Natural killer cell (primary cell): ENCODE data around the gene ERN2. TPM values are rescaled to one million over a fixed set of nuclear protein-coding genes. Genes with fewer than 3 reads are reported as not detected.
"Not testable (repeated sequence)": the region's sequence is repeated elsewhere in the genome, so short reads cannot be mapped to it uniquely, and the experiment has no call there.

Source experiments
- ATAC-seq, 3 donors: fragments of 150-1000 bp in 2 of 3; fragments of 200-7000 bp in 1 of 3; cut with Tn5 transposase; 1 replicate in 1 of 3; 2 replicates in 2 of 3; pipeline ENCODE4 v1.10.0; 2021; ENCODE audit warnings: mild to moderate bottlenecking in 2 of 3, moderate library complexity in 2 of 3
- DNase-seq, 2 donors: peaks; one replicate each; pipeline versions ENCODE4 v3.0.0 to v3.0.0-alpha.2; 2013 to 2021; ENCODE audit warnings: mixed read lengths in 1 of 2
- H3K27ac ChIP-seq: one replicate; pipeline ENCODE4 v1.5.1; 2013; ENCODE audit warnings: mild to moderate bottlenecking, low read length
- H3K27me3 ChIP-seq: one replicate; pipeline ENCODE4 v1.6.1; 2013; ENCODE audit warnings: low read length; ENCODE audit not compliant: control insufficient read depth, insufficient read depth
- H3K36me3 ChIP-seq: one replicate; pipeline ENCODE4 v1.6.1; 2013; ENCODE audit warnings: low read length; ENCODE audit not compliant: control insufficient read depth, insufficient read depth
- H3K4me1 ChIP-seq: one replicate; pipeline ENCODE4 v1.6.1; 2013; ENCODE audit warnings: low read length; ENCODE audit not compliant: control insufficient read depth, insufficient read depth
- H3K4me3 ChIP-seq: one replicate; pipeline ENCODE4 v1.5.1; 2013; ENCODE audit warnings: low read length
- H3K9me3 ChIP-seq: one replicate; pipeline ENCODE4 v1.6.1; 2013; ENCODE audit warnings: low read length; ENCODE audit not compliant: control insufficient read depth, insufficient read depth
- H3K27ac Mint-ChIP-seq, 2 donors: one replicate each; pipeline ENCODE4 v1.8.0; 2022; ENCODE audit warnings: mild to moderate bottlenecking in 2 of 2, mixed read lengths in 2 of 2, moderate library complexity in 1 of 2
- H3K27me3 Mint-ChIP-seq, 2 donors: one replicate each; pipeline ENCODE4 v1.8.0; 2022; ENCODE audit warnings: low read depth in 2 of 2, mixed read lengths in 2 of 2
- H3K36me3 Mint-ChIP-seq: one replicate; pipeline ENCODE4 v1.8.0; 2022; ENCODE audit warnings: mixed read lengths
- H3K4me1 Mint-ChIP-seq, 2 donors: one replicate each; pipeline ENCODE4 v1.8.0; 2022; ENCODE audit warnings: mixed read lengths in 2 of 2
- H3K4me3 Mint-ChIP-seq: one replicate; pipeline ENCODE4 v1.8.0; 2022; ENCODE audit warnings: mild to moderate bottlenecking, moderate library complexity, mixed read lengths
- H3K9me3 Mint-ChIP-seq, 2 donors: one replicate each; pipeline ENCODE4 v1.8.0; 2022; ENCODE audit warnings: mixed read lengths in 2 of 2
- WGBS: methylation state at CpG from one replicate; pipeline ENCODE4 v1.1.7; 2013; ENCODE audit warnings: missing lambda C conversion rate; ENCODE audit not compliant: insufficient coverage; 5-methylcytosine and 5-hydroxymethylcytosine counted together
- intact Hi-C: fragments of 100-400 bp; cut with micrococcal nuclease; formaldehyde crosslinking; loops from one replicate; pipeline ENCODE4 v1.14.2; 2022
- total RNA-seq, 4 donors: library from RNA; stranded (reverse); fragments of 120-200 nt in 1 of 4; gene quantifications; one replicate each; pipeline versions ENCODE4 v1.2.3 to v1.2.4, GENCODE V29; 2013 to 2022
- TF ChIP-seq, protein P1 (sequence below): fragments of 200-600 bp; IDR thresholded peaks from one replicate; pipeline ENCODE4 v1.8.0; 2022; ENCODE audit warnings: antibody characterized with exemption

The ERN2 gene
- total RNA-seq, 3 donors from 2014 or later (not counting 1 experiment from before 2014, with no cell fraction given) = not detected

DNA sequence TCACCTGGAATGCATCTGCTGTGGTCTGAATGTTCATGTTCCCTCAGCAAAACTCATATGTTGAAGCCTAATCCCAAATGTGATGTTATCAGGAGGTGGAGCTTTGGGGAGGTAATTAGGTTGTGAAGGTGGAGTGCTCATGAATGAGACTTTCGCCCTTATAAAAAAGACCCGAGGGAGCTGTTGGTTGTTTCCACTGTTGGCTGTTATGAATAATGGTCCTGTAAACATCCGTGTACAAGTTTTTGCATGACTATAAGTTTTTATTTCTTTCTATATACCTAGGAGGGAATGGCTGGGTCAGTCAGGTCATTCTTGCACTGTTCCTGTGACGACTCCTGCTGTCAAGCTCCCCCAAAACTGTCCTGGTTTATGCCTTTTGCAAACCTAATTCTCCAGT, 32.2 kb upstream of the ERN2 start:
- DNase-seq = no peak
- Histone ChIP-seq H3K36me3 (no peaks in the 10 kb centered on the region), H3K27ac (no peak overlapping the region), H3K4me3 (no peak overlapping the region), H3K27me3 (no peaks in the 10 kb centered on the region), H3K9me3 (no peaks in the 10 kb centered on the region), H3K4me1 (no peaks in the 10 kb centered on the region)
- intact Hi-C loops = no loop called here
- WGBS = 80% methylated on average over 3 of the region's 4 CpGs
- Mint-ChIP-seq H3K4me3 (no peak overlapping the region), H3K9me3 (peaks cover 0 to 3% of the 10 kb centered on the region in 2 donors), H3K27me3 (peaks cover 28 to 55% of the 10 kb centered on the region in 2 donors), H3K27ac (no peak overlapping the region), H3K36me3 (no peaks in the 10 kb centered on the region), H3K4me1 (no peaks in the 10 kb centered on the region)
- TF ChIP-seq, protein P1, sequence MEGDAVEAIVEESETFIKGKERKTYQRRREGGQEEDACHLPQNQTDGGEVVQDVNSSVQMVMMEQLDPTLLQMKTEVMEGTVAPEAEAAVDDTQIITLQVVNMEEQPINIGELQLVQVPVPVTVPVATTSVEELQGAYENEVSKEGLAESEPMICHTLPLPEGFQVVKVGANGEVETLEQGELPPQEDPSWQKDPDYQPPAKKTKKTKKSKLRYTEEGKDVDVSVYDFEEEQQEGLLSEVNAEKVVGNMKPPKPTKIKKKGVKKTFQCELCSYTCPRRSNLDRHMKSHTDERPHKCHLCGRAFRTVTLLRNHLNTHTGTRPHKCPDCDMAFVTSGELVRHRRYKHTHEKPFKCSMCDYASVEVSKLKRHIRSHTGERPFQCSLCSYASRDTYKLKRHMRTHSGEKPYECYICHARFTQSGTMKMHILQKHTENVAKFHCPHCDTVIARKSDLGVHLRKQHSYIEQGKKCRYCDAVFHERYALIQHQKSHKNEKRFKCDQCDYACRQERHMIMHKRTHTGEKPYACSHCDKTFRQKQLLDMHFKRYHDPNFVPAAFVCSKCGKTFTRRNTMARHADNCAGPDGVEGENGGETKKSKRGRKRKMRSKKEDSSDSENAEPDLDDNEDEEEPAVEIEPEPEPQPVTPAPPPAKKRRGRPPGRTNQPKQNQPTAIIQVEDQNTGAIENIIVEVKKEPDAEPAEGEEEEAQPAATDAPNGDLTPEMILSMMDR = no peak
- ATAC-seq = no peak

DNA sequence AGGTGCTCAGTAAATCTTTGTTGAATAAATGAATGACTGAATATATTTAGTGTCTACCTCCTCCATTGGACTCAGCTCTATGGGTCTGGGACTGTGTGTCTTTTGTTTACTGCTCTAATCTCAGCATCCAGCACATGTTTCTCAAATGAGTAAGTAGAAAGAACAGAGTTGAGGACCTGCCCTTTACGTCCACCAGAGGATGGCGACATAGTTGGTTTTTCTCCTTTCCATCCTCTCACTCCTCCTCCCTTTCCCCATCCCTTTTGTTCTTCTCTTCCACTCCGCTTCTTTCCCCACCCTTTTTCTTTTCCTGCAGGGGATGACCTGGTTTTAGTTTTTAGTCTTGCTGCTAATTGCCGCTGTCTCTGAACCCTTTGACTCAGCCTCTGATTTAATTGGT, 29.7 kb upstream of the ERN2 start:
- H3K9me3 Mint-ChIP-seq = peaks cover 0 to 3% of the 10 kb centered on the region in 2 donors
- no peaks in the 10 kb centered on the region for H3K9me3 ChIP-seq
- no peaks in the 10 kb centered on the region for H3K4me1 ChIP-seq
- intact Hi-C loops = no loop called here
- H3K36me3 Mint-ChIP-seq = no peaks in the 10 kb centered on the region
- TF ChIP-seq, protein P1 = no peak
- WGBS = 66% methylated on average over 4 of the region's 4 CpGs
- DNase-seq (no peak), ATAC-seq (no peak)
- no peaks in the 10 kb centered on the region for H3K36me3 ChIP-seq
- peaks cover 35 to 48% of the 10 kb centered on the region in 2 donors for H3K27me3 Mint-ChIP-seq
- no peak overlapping the region for H3K4me3 ChIP-seq
- H3K4me3 Mint-ChIP-seq = no peak overlapping the region
- no peak overlapping the region for H3K27ac Mint-ChIP-seq
- no peak overlapping the region for H3K27ac ChIP-seq
- no peaks in the 10 kb centered on the region for H3K27me3 ChIP-seq
- no peaks in the 10 kb centered on the region for H3K4me1 Mint-ChIP-seq

GRCh38 chr16:23741675-23742303, 28.8 kb upstream of the ERN2 start:
- Mint-ChIP-seq H3K27me3 (peaks cover 31 to 41% of the 10 kb centered on the region in 2 donors), H3K36me3 (no peaks in the 10 kb centered on the region), H3K4me1 (no peaks in the 10 kb centered on the region), H3K9me3 (peaks cover 0 to 3% of the 10 kb centered on the region in 2 donors), H3K4me3 (no peak overlapping the region), H3K27ac (no peak overlapping the region)
- TF ChIP-seq, protein P1 = no peak
- DNase-seq (no peak), ATAC-seq (no peak)
- intact Hi-C loops = no loop called here
- WGBS = 81% methylated on average over 2 of the region's 2 CpGs
- H3K4me1 ChIP-seq = no peaks in the 10 kb centered on the region
- H3K36me3 ChIP-seq = no peaks in the 10 kb centered on the region
- H3K4me3 ChIP-seq = no peak overlapping the region
- no peaks in the 10 kb centered on the region for H3K9me3 ChIP-seq
- H3K27me3 ChIP-seq = no peaks in the 10 kb centered on the region
- H3K27ac ChIP-seq = no peak overlapping the region

DNA sequence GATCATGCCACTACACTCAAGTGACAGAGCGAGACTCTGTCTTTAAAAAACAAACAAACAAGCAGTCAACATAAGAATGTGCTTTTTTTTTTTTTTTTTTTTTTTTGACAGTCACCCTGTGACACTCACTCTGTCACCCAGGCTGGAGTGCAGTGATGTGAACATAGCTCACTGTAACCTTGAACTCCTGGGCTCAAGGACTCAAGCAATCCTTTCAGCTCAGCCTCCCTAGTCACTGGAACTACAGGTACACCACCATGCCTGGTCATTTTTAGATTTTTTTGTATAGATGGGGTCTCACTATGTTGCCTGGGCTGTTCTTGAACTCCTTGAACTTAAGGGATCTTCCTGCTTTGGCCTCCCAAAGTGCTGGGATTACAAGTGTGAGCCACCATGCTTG, 26.5 kb upstream of the ERN2 start:
- TF ChIP-seq, protein P1 = no peak
- Histone ChIP-seq H3K4me3 (no peak overlapping the region), H3K36me3 (no peaks in the 10 kb centered on the region), H3K27me3 (no peaks in the 10 kb centered on the region), H3K9me3 (no peaks in the 10 kb centered on the region), H3K4me1 (no peaks in the 10 kb centered on the region), H3K27ac (no peak overlapping the region)
- H3K27ac Mint-ChIP-seq = no peak overlapping the region
- intact Hi-C loops = no loop called here
- H3K36me3 Mint-ChIP-seq = no peaks in the 10 kb centered on the region
- 57% methylated on average over 1 of the region's 1 CpG for WGBS
- H3K9me3 Mint-ChIP-seq = no peaks in the 10 kb centered on the region
- peaks cover 0 to 5% of the 10 kb centered on the region in 2 donors for H3K4me1 Mint-ChIP-seq
- no peak overlapping the region for H3K4me3 Mint-ChIP-seq
- ATAC-seq (no peak), DNase-seq (no peak)
- peaks cover 23 to 27% of the 10 kb centered on the region in 2 donors for H3K27me3 Mint-ChIP-seq

DNA sequence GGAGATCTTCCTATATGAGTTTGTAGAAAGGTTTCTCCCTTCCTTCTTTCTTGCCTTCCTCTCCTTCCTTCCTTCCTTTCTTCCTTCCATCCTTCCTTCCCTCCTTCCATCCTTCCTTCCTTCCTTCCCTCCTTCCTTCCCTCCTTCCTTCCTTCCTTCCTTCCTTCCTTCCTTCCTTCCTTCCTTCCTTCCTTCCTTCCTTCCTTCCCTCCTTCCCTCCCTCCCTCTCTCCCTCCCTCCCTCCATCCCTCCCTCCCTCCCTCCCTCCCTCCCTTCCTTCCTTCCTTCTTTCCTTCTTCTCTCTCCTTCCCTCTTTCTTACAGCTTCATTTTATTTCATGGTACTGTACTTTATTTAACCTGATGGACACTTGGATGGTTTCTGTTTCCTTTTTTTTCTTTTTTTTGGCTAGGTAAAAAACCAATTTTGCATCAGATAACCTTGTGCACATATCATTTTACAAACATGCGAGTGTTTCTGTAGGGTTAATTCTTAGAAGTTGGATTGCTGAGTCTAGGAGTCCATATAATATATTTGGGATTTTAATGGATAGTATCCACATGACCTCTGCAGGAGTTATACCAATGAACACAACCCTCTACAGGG, 24.5 kb upstream of the ERN2 start:
- H3K9me3 Mint-ChIP-seq, H3K9me3 ChIP-seq, H3K4me1 Mint-ChIP-seq, H3K4me3 ChIP-seq, intact Hi-C loops, H3K36me3 ChIP-seq, H3K36me3 Mint-ChIP-seq, H3K4me3 Mint-ChIP-seq, ATAC-seq, DNase-seq, H3K27ac Mint-ChIP-seq, H3K27ac ChIP-seq, H3K4me1 ChIP-seq, H3K27me3 ChIP-seq: not testable (repeated sequence)
- no CpG with 5 or more reads among the region's 1 CpG for WGBS
- peaks cover 11 to 15% of the 10 kb centered on the region in 2 donors for H3K27me3 Mint-ChIP-seq
